A549 (cell line): ENCODE measurements around the gene RHCG. TPM values are rescaled to one million over a fixed set of nuclear protein-coding genes. Genes with fewer than 3 reads are reported as not detected.
A peak's percentile ranks its signal among the peaks of the same experiment; 100 is the strongest.

Experiments used
- ATAC-seq, 2 experiments: fragments of 200-7000 bp in 1 of 2; fragments of >200 bp in 1 of 2; cut with Nextera tagmentation in 1 of 2; cut with Tn5 transposase in 1 of 2; 3 replicates each; pipeline versions ENCODE4 v1.8.0 to v1.9.1; 2018 to 2020; ENCODE audit warnings: mild to moderate bottlenecking in 1 of 2, moderate library complexity in 1 of 2
- CTCF ChIA-PET: fragments of 300-600 bp; sonication (Branson Sonifier 250); formaldehyde crosslinking; extraction: SDS; loops from one replicate; lab custom pipeline; 2021; ENCODE audit warnings: antibody characterized with exemption, inconsistent platforms; lab: Yijun Ruan, JAX
- POLR2A ChIA-PET: fragments of 350-600 bp; formaldehyde crosslinking; extraction: SDS; loops from one replicate; lab custom pipeline; 2021; ENCODE audit warnings: antibody characterized with exemption, inconsistent platforms; lab: Yijun Ruan, JAX
- DNase-seq, 2 experiments: peaks; one replicate each; pipeline versions ENCODE4 v3.0.0 to v3.0.0-alpha.2; 2011 to 2016; ENCODE audit warnings: low read depth in 1 of 2, low spot score in 1 of 2
- FAIRE-seq: peaks from 2 replicates; lab custom pipeline; 2011; peaks lifted over from hg19 to GRCh38; lab: Jason Lieb, UNC
- H3K27ac ChIP-seq, 2 experiments: fragments of >200 bp; sonication (Bioruptor Twin); formaldehyde crosslinking; 3 replicates each; pipeline ENCODE4 v1.5.1; 2016 to 2017
- H3K4me1 ChIP-seq: fragments of >200 bp; sonication (Bioruptor Twin); formaldehyde crosslinking; 3 replicates; pipeline ENCODE4 v1.6.1; 2016
- H3K4me2 ChIP-seq: fragments of >200 bp; sonication (Bioruptor Twin); formaldehyde crosslinking; 3 replicates; pipeline ENCODE4 v1.6.1; 2016
- H3K4me3 ChIP-seq: fragments of >200 bp; sonication (Bioruptor Twin); formaldehyde crosslinking; 3 replicates; pipeline ENCODE4 v1.5.1; 2016
- H3K9me3 ChIP-seq: fragments of >200 bp; sonication (Bioruptor Twin); formaldehyde crosslinking; 3 replicates; pipeline ENCODE4 v1.6.1; 2016
- CBX2 ChIP-seq: fragments of 200-600 bp; sonication (generic); IDR thresholded peaks from 2 replicates; pipeline ENCODE4 v1.6.1; 2016; ENCODE audit warnings: low read depth, mild to moderate bottlenecking, borderline replicate concordance
- CEBPB ChIP-seq, 2 experiments: fragments of >200 bp in 1 of 2; sonication (Bioruptor Twin) in 1 of 2; formaldehyde crosslinking in 1 of 2; IDR thresholded peaks; 2 replicates each; pipeline ENCODE4 v1.6.1; 2012 to 2016
- EP300 ChIP-seq, 2 experiments: fragments of >200 bp; sonication (Bioruptor Twin); formaldehyde crosslinking; IDR thresholded peaks; 2 replicates in 1 of 2; 3 replicates in 1 of 2; pipeline ENCODE4 v1.6.1; 2016 to 2017
- FOSL2 ChIP-seq, 2 experiments: fragments of 450-650 bp in 1 of 2; fragments of >200 bp in 1 of 2; sonication (Bioruptor Twin) in 1 of 2; formaldehyde crosslinking; IDR thresholded peaks; 2 replicates each; pipeline versions ENCODE4 v1.5.0 to v1.6.1; 2016 to 2020; ENCODE audit warnings: mild to moderate bottlenecking in 1 of 2, moderate library complexity in 1 of 2
- GATA3 ChIP-seq: IDR thresholded peaks from 2 replicates; pipeline ENCODE4 v1.6.1; 2012; ENCODE audit warnings: borderline replicate concordance
- HDAC2 ChIP-seq: fragments of 200-600 bp; sonication (generic); IDR thresholded peaks from 2 replicates; pipeline ENCODE4 v1.6.1; 2016
- HES2 ChIP-seq: fragments of >200 bp; sonication (Bioruptor Twin); formaldehyde crosslinking; IDR thresholded peaks from 2 replicates; pipeline ENCODE4 v1.6.1; 2016
- HEYL ChIP-seq: fragments of 250-450 bp; sonication (Bioruptor Pico); IDR thresholded peaks from 2 replicates; pipeline ENCODE4 v1.8.0; 2021; ENCODE audit warnings: mild to moderate bottlenecking, moderate library complexity
- HMGXB4 ChIP-seq: fragments of 250-450 bp; sonication (Bioruptor Pico); IDR thresholded peaks from 2 replicates; pipeline ENCODE4 v1.5.0; 2021; ENCODE audit warnings: mild to moderate bottlenecking, moderate library complexity, borderline replicate concordance
- NR3C1 ChIP-seq: fragments of >200 bp; sonication (Bioruptor Twin); formaldehyde crosslinking; IDR thresholded peaks from 3 replicates; pipeline ENCODE4 v1.6.1; 2017
- PBX3 ChIP-seq: IDR thresholded peaks from 2 replicates; pipeline ENCODE4 v1.6.1; 2012
- POLR2A ChIP-seq: IDR thresholded peaks from 2 replicates; pipeline ENCODE4 v1.6.1; 2012; ENCODE audit warnings: mild to moderate bottlenecking, low read length
- RAD21 ChIP-seq, 2 experiments: fragments of >200 bp in 1 of 2; sonication (Bioruptor Twin) in 1 of 2; formaldehyde crosslinking in 1 of 2; IDR thresholded peaks in 1 of 2; conservative IDR thresholded peaks in 1 of 2; 2 replicates in 1 of 2; 3 replicates in 1 of 2; pipeline ENCODE4 v1.6.1; 2012 to 2018; ENCODE audit warnings: inconsistent platforms in 1 of 2
- RCOR1 ChIP-seq: fragments of 150-350 bp; IDR thresholded peaks from 2 replicates; pipeline ENCODE4 v1.6.1; 2014; ENCODE audit warnings: antibody characterized with exemption, low read length, low read depth
- RFX5 ChIP-seq: fragments of 450-650 bp; IDR thresholded peaks from 2 replicates; pipeline ENCODE4 v1.7.1; 2014; ENCODE audit warnings: antibody characterized with exemption, mild to moderate bottlenecking, moderate library complexity
- SMC3 ChIP-seq: fragments of >200 bp; sonication (Bioruptor Twin); formaldehyde crosslinking; IDR thresholded peaks from 3 replicates; pipeline ENCODE4 v1.6.1; 2018; ENCODE audit warnings: inconsistent platforms
- SREBF2 ChIP-seq: fragments of 450-650 bp; IDR thresholded peaks from 2 replicates; pipeline ENCODE4 v1.6.1; 2014; ENCODE audit warnings: mild to moderate bottlenecking, moderate library complexity
- WGBS: methylation state at CpG from one replicate; pipeline ENCODE4 v1.1.6; 2017; ENCODE audit errors: missing lambda C conversion rate; 5-methylcytosine and 5-hydroxymethylcytosine counted together
- polyA plus RNA-seq, 4 experiments: library from polyadenylated mRNA; depleted of rRNA in 3 of 4; stranded (reverse); fragments of >200 nt; fragmentation: RNase III in 1 of 4; extraction: RNeasy Plus Mini Kit Qiagen cat#74134 plus additional on column Dnase treatment in 1 of 4; gene quantifications; 2 replicates in 3 of 4; 3 replicates in 1 of 4; pipeline ENCODE4 v1.2.3, GENCODE V29; 2011 to 2017

Gene RHCG
- polyA plus RNA-seq, 2 of the 4 experiments (the other 2 are of a cell fraction), result 3.6 to 11.0 TPM

GRCh38 chr15:89447676-89448075 lies 48.7 kb downstream of the RHCG start:
- 82% methylated on average over 8 of the region's 8 CpGs for WGBS
- H3K4me3 ChIP-seq, result no peak overlapping the region
- POLR2A ChIA-PET, result interaction anchor here (0.6 kb wide), 1 partner anchor 1190 kb away, joined by 3 read pairs; no protein-coding TSS in a partner anchor
- TF ChIP-seq POLR2A (no peak), HDAC2 (no peak), GATA3 (no peak)
- no peak for FAIRE-seq
- no peak overlapping the region for H3K4me2 ChIP-seq
- DNase-seq, result no peak
- no peak overlapping the region for H3K27ac ChIP-seq
- H3K9me3 ChIP-seq, result no peaks in the 10 kb centered on the region
- peaks cover 18% of the 10 kb centered on the region; the same call in 2 of the 3 replicates for H3K4me1 ChIP-seq
- CTCF ChIA-PET, result interaction anchor here (1.2 to 18.2 kb wide), 8 partner anchors 15 to 87 kb away, joined by 4 to 369 read pairs (median 12); no protein-coding TSS in a partner anchor
- no peak for ATAC-seq

- no peak overlapping the region for H3K4me3 ChIP-seq
- FAIRE-seq (no peak), ATAC-seq (no peak), DNase-seq (no peak)
- no peak for TF ChIP-seq FOSL2 (IDR thresholded peaks at IDR 0.05)
- TF ChIP-seq FOSL2 (CRISPR knock-in tag; IDR thresholded peaks at IDR 0.05), result no peak
- TF ChIP-seq RAD21 (conservative IDR thresholded peaks at IDR 0.05 in 1 of 2, IDR thresholded peaks at IDR 0.05 in 1 of 2), result no peak
- no peak for TF ChIP-seq HES2
- no peak for TF ChIP-seq HEYL (CRISPR knock-in tag)
- no peak for TF ChIP-seq EP300 (IDR thresholded peaks at IDR 0.05)
- TF ChIP-seq HMGXB4 (CRISPR knock-in tag), result no peak
- TF ChIP-seq HDAC2, result no peak
- no peak for TF ChIP-seq PBX3
- ChIA-PET CTCF (interaction anchor here (0.7 to 18.2 kb wide), 17 partner anchors 8 to 113 kb away, joined by 3 to 369 read pairs (median 8); no protein-coding TSS in a partner anchor), POLR2A (no interaction called here)
- WGBS, result 60% methylated on average over 9 of the region's 9 CpGs
- no peaks in the 10 kb centered on the region for H3K9me3 ChIP-seq
- peaks cover 7% of the 10 kb centered on the region; the same call in 2 of the 3 replicates for H3K4me1 ChIP-seq
- H3K4me2 ChIP-seq, result no peak overlapping the region
- H3K27ac ChIP-seq, result no peak overlapping the region
Observed at GRCh38 chr15:89446255-89446891, 50.0 kb downstream of the RHCG start.

GRCh38 chr15:89445518-89445917 lies 50.9 kb downstream of the RHCG start:
- TF ChIP-seq CEBPB (IDR thresholded peaks at IDR 0.05) (no peak), NR3C1 (no peak), RAD21 (conservative IDR thresholded peaks at IDR 0.05 in 1 of 2, IDR thresholded peaks at IDR 0.05 in 1 of 2) (no peak), FOSL2 (IDR thresholded peaks at IDR 0.05) (no peak), FOSL2 (CRISPR knock-in tag; IDR thresholded peaks at IDR 0.05) (no peak), HES2 (no peak), RFX5 (no peak), RCOR1 (no peak), SREBF2 (no peak), CBX2 (no peak), SMC3 (no peak)
- TF ChIP-seq, all 56 proteins: peak for 0
- Histone ChIP-seq H3K9me3 (no peaks in the 10 kb centered on the region), H3K27ac (no peak overlapping the region), H3K4me2 (no peak overlapping the region), H3K4me1 (peaks cover 7% of the 10 kb centered on the region; the same call in 2 of the 3 replicates), H3K4me3 (no peak overlapping the region)
- ChIA-PET POLR2A (no interaction called here), CTCF (interaction anchor here (0.6 to 18.2 kb wide), 14 partner anchors 9 to 120 kb away, joined by 3 to 369 read pairs (median 9); no protein-coding TSS in a partner anchor)
- DNase-seq (no peak), ATAC-seq (no peak), FAIRE-seq (peak; percentile 28)
- 77% methylated on average over 1 of the region's 1 CpG for WGBS
